ENCODE measurements around the gene ZNF471.

The ZNF471 gene

GRCh38 chr19:56573914-56574313, 66.3 kb downstream of the ZNF471 start:
- TF ChIP-seq MAX (IDR thresholded peaks at IDR 0.05) (no peak), EGR1 (IDR thresholded peaks at IDR 0.05) (no peak), TEAD4 (IDR thresholded peaks at IDR 0.05) (no peak), ZBTB7A (IDR thresholded peaks at IDR 0.05; ENCODE audit: low read depth) (no peak), EP300 (IDR thresholded peaks at IDR 0.05; ENCODE audit: borderline replicate concordance) (no peak), RAD21 (IDR thresholded peaks at IDR 0.05; ENCODE audit: low read depth) (no peak), CREB1 (IDR thresholded peaks at IDR 0.05; ENCODE audit: low read depth) (no peak), REST (IDR thresholded peaks at IDR 0.05; ENCODE audit: low read depth) (no peak), FOXM1 (IDR thresholded peaks at IDR 0.05; ENCODE audit: borderline replicate concordance, low read depth) (no peak), CEBPB (IDR thresholded peaks at IDR 0.05) (no peak)

GRCh38 chr19:56577719-56578602, 70.3 kb downstream of the ZNF471 start:
- TF ChIP-seq REST (IDR thresholded peaks at IDR 0.05; ENCODE audit: low read depth) (no peak), USF1 (IDR thresholded peaks at IDR 0.05) (no peak), CEBPB (IDR thresholded peaks at IDR 0.05) (no peak), TCF12 (IDR thresholded peaks at IDR 0.05; ENCODE audit: low read depth) (no peak), YY1 (IDR thresholded peaks at IDR 0.05; ENCODE audit: low read depth) (no peak), RAD21 (IDR thresholded peaks at IDR 0.05; ENCODE audit: low read depth) (no peak), MAX (IDR thresholded peaks at IDR 0.05) (no peak), TEAD4 (IDR thresholded peaks at IDR 0.05) (no peak), CREB1 (IDR thresholded peaks at IDR 0.05; ENCODE audit: low read depth) (no peak)

Measured in Ishikawa (cell line).